A673 (cell line): ENCODE data around the gene TENM4. TPM values are rescaled to one million over a fixed set of nuclear protein-coding genes. Genes with fewer than 3 reads are reported as not detected.

Experiments used
- BruUV-seq: library from RNA; stranded (reverse); fragments of 400-500 nt; replicated peaks from 2 replicates; lab custom pipeline; 2021; lab: Mats Ljungman, UMichigan
- CTCF ChIA-PET: fragments of 300-600 bp; sonication (Branson Sonifier 250); formaldehyde crosslinking; loops from one replicate; lab custom pipeline; 2022; ENCODE audit warnings: antibody characterized with exemption; lab: Charles Lee
- POLR2A ChIA-PET: fragments of 300-600 bp; sonication (Branson Sonifier 250); formaldehyde crosslinking; loops from one replicate; lab custom pipeline; 2022; ENCODE audit warnings: antibody characterized with exemption; ENCODE audit not compliant: low non-redundant PET; lab: Charles Lee
- DNase-seq: peaks from one replicate; pipeline ENCODE4 v3.0.0-alpha.2; 2015; ENCODE audit warnings: low spot score
- H3K27ac ChIP-seq: fragments of 200-600 bp; sonication (generic); 2 replicates; pipeline ENCODE4 v1.5.1; 2016; ENCODE audit warnings: mixed run types, low read depth, mild to moderate bottlenecking, mixed read lengths, antibody characterized with exemption, low read length; ENCODE audit not compliant: poor library complexity, severe bottlenecking
- H3K27me3 ChIP-seq: fragments of 200-600 bp; sonication (generic); replicated peaks from 2 replicates; pipeline ENCODE4 v1.6.1; 2017; ENCODE audit warnings: mixed run types, low read depth, mild to moderate bottlenecking, mixed read lengths, antibody characterized with exemption, low read length; ENCODE audit not compliant: insufficient read depth, poor library complexity
- H3K36me3 ChIP-seq: fragments of 200-600 bp; sonication (generic); 2 replicates; pipeline ENCODE4 v1.6.1; 2016; ENCODE audit warnings: mixed run types, mild to moderate bottlenecking, mixed read lengths, antibody characterized with exemption, low read length; ENCODE audit not compliant: insufficient read depth, poor library complexity, severe bottlenecking
- H3K4me1 ChIP-seq: fragments of 200-600 bp; sonication (generic); 2 replicates; pipeline ENCODE4 v1.6.1; 2017; ENCODE audit warnings: mixed run types, mild to moderate bottlenecking, mixed read lengths, antibody characterized with exemption, low read length; ENCODE audit not compliant: insufficient read depth, poor library complexity, severe bottlenecking
- H3K4me3 ChIP-seq: fragments of 200-600 bp; sonication (generic); 2 replicates; pipeline ENCODE4 v1.5.1; 2016; ENCODE audit warnings: low read depth, mixed run types, mild to moderate bottlenecking, mixed read lengths, low read length; ENCODE audit not compliant: poor library complexity, severe bottlenecking
- H3K9me3 ChIP-seq: fragments of 200-600 bp; sonication (generic); 2 replicates; pipeline ENCODE4 v1.6.1; 2016; ENCODE audit warnings: mixed run types, low read depth, mild to moderate bottlenecking, mixed read lengths, antibody characterized with exemption, low read length; ENCODE audit not compliant: poor library complexity, severe bottlenecking
- CTCF ChIP-seq: fragments of 300-800, 200-600 bp; sonication (generic); conservative IDR thresholded peaks from 2 replicates; pipeline ENCODE4 v1.5.1; 2017; ENCODE audit warnings: low read depth, mild to moderate bottlenecking, antibody characterized with exemption, low read length, moderate library complexity, mixed read lengths
- EZH2 ChIP-seq: fragments of 200-600 bp; sonication (generic); IDR thresholded peaks from 2 replicates; pipeline ENCODE4 v1.6.1; 2017; ENCODE audit warnings: borderline replicate concordance, low read depth, mild to moderate bottlenecking, mixed read lengths, antibody characterized with exemption, low read length; ENCODE audit not compliant: poor library complexity, severe bottlenecking
- intact Hi-C: fragments of 100-400 bp; cut with micrococcal nuclease; formaldehyde crosslinking; loops from one replicate; pipeline ENCODE4 v1.10.0; 2022; ENCODE audit not compliant: unreplicated experiment
- total RNA-seq: library from RNA; stranded (reverse); gene quantifications from 2 replicates; pipeline ENCODE4 v1.2.3, GENCODE V29; 2021

TENM4 gene
- total RNA-seq, 1 experiment from 2014 or later = 0.11 TPM

DNA sequence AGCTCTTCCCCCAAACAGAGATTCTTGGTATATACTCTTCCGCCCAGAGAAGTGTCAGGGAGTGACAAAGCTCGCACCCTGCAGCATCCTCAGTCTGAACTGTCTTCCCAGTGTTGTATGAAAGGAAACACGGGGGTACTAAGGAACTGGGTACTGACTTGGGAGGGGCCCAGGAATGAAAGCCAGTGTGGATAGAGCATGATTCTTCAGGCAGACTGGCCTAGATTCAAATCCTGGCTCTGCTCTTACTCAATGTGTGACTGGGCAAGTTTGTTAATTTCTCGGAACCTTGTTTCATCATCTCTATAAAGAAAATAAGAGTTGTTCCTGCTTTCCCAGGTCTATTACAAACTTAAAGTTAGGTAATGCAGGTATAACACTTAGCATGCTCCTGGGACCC, 600.2 kb downstream of the TENM4 start:
- Histone ChIP-seq H3K27me3 (peaks cover 21% of the 10 kb centered on the region), H3K4me1 (no peaks in the 10 kb centered on the region), H3K27ac (no peak overlapping the region), H3K9me3 (no peaks in the 10 kb centered on the region), H3K36me3 (no peaks in the 10 kb centered on the region), H3K4me3 (no peak overlapping the region)
- intact Hi-C loops = no loop called here
- no peak for TF ChIP-seq EZH2
- DNase-seq = no peak
- no TSS peak for BruUV-seq
- POLR2A ChIA-PET = no interaction called here
- CTCF ChIA-PET = no interaction called here

DNA sequence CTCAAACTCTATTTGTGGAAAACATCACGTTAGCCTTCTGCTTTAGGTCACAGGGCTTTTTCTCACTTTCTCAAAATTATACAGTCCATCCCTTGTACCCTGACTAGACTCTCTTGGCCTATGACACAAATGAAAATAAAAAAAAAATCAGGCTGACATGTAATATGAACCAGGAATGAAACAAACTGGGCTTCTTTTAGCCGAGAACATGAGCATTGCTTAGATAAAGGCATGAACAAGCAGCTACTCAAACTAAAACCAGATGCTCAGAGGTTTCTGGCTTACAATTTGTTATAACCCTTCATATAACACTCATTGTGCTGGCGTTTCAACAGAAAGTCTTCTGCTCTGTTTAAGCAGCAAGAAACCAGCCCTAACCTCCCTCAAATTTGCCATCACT, 600.6 kb downstream of the TENM4 start:
- Histone ChIP-seq H3K36me3 (no peaks in the 10 kb centered on the region), H3K27ac (no peak overlapping the region), H3K4me1 (no peaks in the 10 kb centered on the region), H3K27me3 (peaks cover 17% of the 10 kb centered on the region), H3K4me3 (no peak overlapping the region), H3K9me3 (no peaks in the 10 kb centered on the region)
- POLR2A ChIA-PET = no interaction called here
- CTCF ChIA-PET = no interaction called here
- no peak for DNase-seq
- intact Hi-C loops = no loop called here
- no peak for TF ChIP-seq EZH2
- TF ChIP-seq CTCF = no peak
- no TSS peak for BruUV-seq

DNA sequence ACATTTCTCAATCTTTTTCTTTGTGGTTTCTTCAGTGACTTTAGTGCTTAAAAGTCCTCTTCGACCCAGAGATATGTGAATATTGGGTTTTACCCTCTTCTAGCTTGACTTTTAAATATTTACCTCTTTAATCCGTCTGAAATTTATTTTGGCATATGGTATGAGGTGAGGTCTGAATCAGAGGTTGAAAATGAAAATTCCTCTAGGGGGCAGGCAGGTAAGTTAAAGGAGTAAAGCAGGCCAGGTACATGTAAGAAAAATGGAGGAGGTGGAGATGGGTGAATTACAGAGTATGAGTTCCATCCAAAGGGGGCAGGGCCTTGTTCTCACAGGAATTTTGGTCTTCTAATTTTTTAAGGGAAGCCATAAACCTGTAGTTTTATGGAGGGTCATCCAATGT, 602.4 kb downstream of the TENM4 start:
- CTCF ChIA-PET = no interaction called here
- TF ChIP-seq CTCF = no peak
- no peak for TF ChIP-seq EZH2
- intact Hi-C loops = no loop called here

GRCh38 chr11:78835646-78836045, 605.2 kb downstream of the TENM4 start:
- ChIA-PET CTCF (no interaction called here), POLR2A (no interaction called here)
- no TSS peak for BruUV-seq
- no peaks in the 10 kb centered on the region for H3K4me1 ChIP-seq
- no peak overlapping the region for H3K4me3 ChIP-seq
- TF ChIP-seq CTCF (no peak), EZH2 (no peak)
- H3K9me3 ChIP-seq = no peaks in the 10 kb centered on the region
- H3K27ac ChIP-seq = no peak overlapping the region
- intact Hi-C loops = no loop called here
- no peak for DNase-seq
- H3K36me3 ChIP-seq = no peaks in the 10 kb centered on the region
- H3K27me3 ChIP-seq = peaks cover 17% of the 10 kb centered on the region

More for the DNA sequence above, 602.4 kb downstream of the TENM4 start:
- Histone ChIP-seq H3K36me3 (no peaks in the 10 kb centered on the region), H3K27ac (no peak overlapping the region), H3K4me1 (no peaks in the 10 kb centered on the region), H3K27me3 (peaks cover 15% of the 10 kb centered on the region), H3K9me3 (no peaks in the 10 kb centered on the region), H3K4me3 (no peak overlapping the region)
- no peak for DNase-seq
- no TSS peak for BruUV-seq
- POLR2A ChIA-PET = no interaction called here
